Measurements from ENCODE around the gene ALG12.

The ALG12 gene

GRCh38 chr22:49882519-49883293 is 35.5 kb downstream of the ALG12 start:
- TF ChIP-seq CTCF (IDR thresholded peaks at IDR 0.05; ENCODE audit: low read depth, low read length), result no peak
- no peak for DNase-seq (ENCODE audit: extremely low read depth, low read depth)

- TF ChIP-seq CTCF (IDR thresholded peaks at IDR 0.05; ENCODE audit: low read depth, low read length), result no peak
- no peak for DNase-seq (ENCODE audit: extremely low read depth, low read depth)
Observed at GRCh38 chr22:49881856-49882255, 36.4 kb downstream of the ALG12 start.

- no peak for TF ChIP-seq CTCF (IDR thresholded peaks at IDR 0.05; ENCODE audit: low read depth, low read length)
- DNase-seq (ENCODE audit: extremely low read depth, low read depth), result no peak
Observed at GRCh38 chr22:49880281-49880680, 38.0 kb downstream of the ALG12 start.

- no peak for TF ChIP-seq CTCF (IDR thresholded peaks at IDR 0.05; ENCODE audit: low read depth, low read length)
- no peak for DNase-seq (ENCODE audit: extremely low read depth, low read depth)
Observed at GRCh38 chr22:49879871-49880270, 38.4 kb downstream of the ALG12 start.

- DNase-seq (ENCODE audit: extremely low read depth, low read depth), result no peak
- TF ChIP-seq CTCF (IDR thresholded peaks at IDR 0.05; ENCODE audit: low read depth, low read length), result no peak
Observed at GRCh38 chr22:49878206-49878605, 40.0 kb downstream of the ALG12 start.

- no peak for TF ChIP-seq CTCF (IDR thresholded peaks at IDR 0.05; ENCODE audit: low read depth, low read length)
- DNase-seq (ENCODE audit: extremely low read depth, low read depth), result no peak
Observed at GRCh38 chr22:49877642-49878041, 40.6 kb downstream of the ALG12 start.

- DNase-seq (ENCODE audit: extremely low read depth, low read depth), result no peak
- no peak for TF ChIP-seq CTCF (IDR thresholded peaks at IDR 0.05; ENCODE audit: low read depth, low read length)
Observed at GRCh38 chr22:49873228-49873940, 44.9 kb downstream of the ALG12 start.

Measured in AG09319 (cell line).